Smooth muscle cell (in vitro differentiated cells): ENCODE results near the gene NCKAP1. TPM values are rescaled to one million over a fixed set of nuclear protein-coding genes. Genes with fewer than 3 reads are reported as not detected.

Experiments
- DNase-seq: peaks from one replicate; lab custom pipeline; 2025; ENCODE audit not compliant: unreplicated experiment; lab: John Stamatoyannopoulos, UW
- H2AFZ ChIP-seq: fragments of 200-600 bp; sonication (generic); 2 replicates; pipeline ENCODE4 v1.6.0; 2016; ENCODE audit warnings: antibody characterized with exemption, low read depth, mild to moderate bottlenecking
- H3F3A ChIP-seq: fragments of 200-600 bp; sonication (generic); 2 replicates; pipeline ENCODE4 v1.6.0; 2017; ENCODE audit warnings: antibody characterized with exemption, low read depth
- H3K27ac ChIP-seq: fragments of 200-600 bp; sonication (generic); 2 replicates; pipeline ENCODE4 v1.5.1; 2016; ENCODE audit warnings: low read depth, mild to moderate bottlenecking
- H3K27me3 ChIP-seq: fragments of 200-600 bp; sonication (generic); 2 replicates; pipeline ENCODE4 v1.6.1; 2016; ENCODE audit warnings: low read depth, mild to moderate bottlenecking
- H3K36me3 ChIP-seq: fragments of 200-600 bp; sonication (generic); 2 replicates; pipeline ENCODE4 v1.5.1; 2016; ENCODE audit warnings: low read depth
- H3K4me1 ChIP-seq: fragments of 200-600 bp; sonication (generic); 2 replicates; pipeline ENCODE4 v1.5.1; 2016; ENCODE audit warnings: low read depth
- H3K4me2 ChIP-seq: fragments of 200-600 bp; sonication (generic); 2 replicates; pipeline ENCODE4 v1.6.0; 2016; ENCODE audit warnings: mild to moderate bottlenecking
- H3K4me3 ChIP-seq: fragments of 200-600 bp; sonication (generic); 2 replicates; pipeline ENCODE4 v1.5.1; 2016; ENCODE audit warnings: mild to moderate bottlenecking
- H3K79me2 ChIP-seq: fragments of 200-600 bp; sonication (generic); 2 replicates; pipeline ENCODE4 v1.6.0; 2016; ENCODE audit warnings: low read depth, mild to moderate bottlenecking
- H3K9ac ChIP-seq: fragments of 200-600 bp; sonication (generic); 2 replicates; pipeline ENCODE4 v1.6.0; 2016; ENCODE audit warnings: low read depth
- H3K9me3 ChIP-seq: fragments of 200-600 bp; sonication (generic); replicated peaks from 2 replicates; pipeline ENCODE4 v1.5.1; 2016; ENCODE audit warnings: low read depth
- H4K20me1 ChIP-seq: fragments of 200-600 bp; sonication (generic); 2 replicates; pipeline ENCODE4 v1.6.0; 2016; ENCODE audit warnings: low read depth
- CTCF ChIP-seq: fragments of 200-600 bp; sonication (generic); IDR thresholded peaks from 2 replicates; pipeline ENCODE4 v1.5.1; 2017; ENCODE audit warnings: borderline replicate concordance, mild to moderate bottlenecking, antibody characterized with exemption; ENCODE audit not compliant: insufficient read depth, poor library complexity, severe bottlenecking
- WGBS: methylation state at CpG from one replicate; pipeline ENCODE4 v1.1.7; 2016; ENCODE audit warnings: low lambda C conversion rate; 5-methylcytosine and 5-hydroxymethylcytosine counted together
- polyA plus RNA-seq: library from polyadenylated mRNA; unstranded; fragments of >200 nt; fragmentation: Nextera tagmentation; extraction: Ambion mirVana; gene quantifications from 2 replicates; pipeline ENCODE4 v1.2.1, GENCODE V29; 2016
- total RNA-seq: library from RNA; depleted of rRNA; stranded (reverse); fragments of >200 nt; gene quantifications from 2 replicates; pipeline ENCODE4 v1.2.3, GENCODE V29; 2014

The NCKAP1 gene
- total and polyA plus RNA-seq, 2 experiments from 2014 or later: 54.2 to 209 TPM

GRCh38 chr2:183063083-183063482, 24.8 kb upstream of the NCKAP1 start:
- H3K27me3 ChIP-seq: no peaks in the 10 kb centered on the region
- H3K9me3 ChIP-seq: no peaks in the 10 kb centered on the region
- H2AFZ ChIP-seq: no peak overlapping the region
- no peaks in the 10 kb centered on the region for H3K36me3 ChIP-seq
- no peak overlapping the region for H3K9ac ChIP-seq
- no peaks in the 10 kb centered on the region for H3K4me1 ChIP-seq
- no peak overlapping the region for H3K27ac ChIP-seq
- no peak overlapping the region for H3K4me3 ChIP-seq
- TF ChIP-seq CTCF: no peak
- no peaks in the 10 kb centered on the region for H3K79me2 ChIP-seq
- no peaks in the 10 kb centered on the region for H4K20me1 ChIP-seq
- 37% methylated on average over 2 of the region's 2 CpGs for WGBS
- no peaks in the 10 kb centered on the region for H3F3A ChIP-seq
- no peak for DNase-seq
- H3K4me2 ChIP-seq: no peak overlapping the region

GRCh38 chr2:183060571-183061231, 22.4 kb upstream of the NCKAP1 start:
- 97% methylated on average over 14 of the region's 14 CpGs for WGBS

GRCh38 chr2:183059561-183059960, 21.3 kb upstream of the NCKAP1 start:
- Histone ChIP-seq H3K4me2 (peak overlapping the region; percentile 45), H3K36me3 (no peaks in the 10 kb centered on the region), H3K4me3 (no peak overlapping the region), H3K9me3 (no peaks in the 10 kb centered on the region), H3K9ac (no peak overlapping the region), H4K20me1 (no peaks in the 10 kb centered on the region), H3K79me2 (no peaks in the 10 kb centered on the region), H3K4me1 (no peaks in the 10 kb centered on the region), H2AFZ (no peak overlapping the region), H3K27me3 (no peaks in the 10 kb centered on the region), H3K27ac (peak overlapping the region; percentile 59), H3F3A (no peaks in the 10 kb centered on the region)
- 4% methylated on average over 1 of the region's 1 CpG for WGBS
- no peak for TF ChIP-seq CTCF
- DNase-seq: no peak

More at GRCh38 chr2:183060571-183061231, 22.4 kb upstream of the NCKAP1 start:
- H3K27me3 ChIP-seq: no peaks in the 10 kb centered on the region
- H3K9ac ChIP-seq: no peak overlapping the region
- no peaks in the 10 kb centered on the region for H4K20me1 ChIP-seq
- H3K4me2 ChIP-seq: no peak overlapping the region
- H3K4me1 ChIP-seq: no peaks in the 10 kb centered on the region
- no peaks in the 10 kb centered on the region for H3K79me2 ChIP-seq
- no peak for TF ChIP-seq CTCF
- H3K36me3 ChIP-seq: no peaks in the 10 kb centered on the region
- no peak overlapping the region for H3K4me3 ChIP-seq
- H3F3A ChIP-seq: no peaks in the 10 kb centered on the region
- DNase-seq: no peak
- H2AFZ ChIP-seq: no peak overlapping the region
- H3K27ac ChIP-seq: no peak overlapping the region
- no peaks in the 10 kb centered on the region for H3K9me3 ChIP-seq

- Histone ChIP-seq H3K4me1 (no peaks in the 10 kb centered on the region), H3K4me2 (no peak overlapping the region), H3F3A (no peaks in the 10 kb centered on the region), H3K27me3 (no peaks in the 10 kb centered on the region), H3K4me3 (no peak overlapping the region), H3K9ac (no peak overlapping the region), H4K20me1 (no peaks in the 10 kb centered on the region), H3K9me3 (no peaks in the 10 kb centered on the region), H3K36me3 (no peaks in the 10 kb centered on the region), H2AFZ (peak overlapping the region; percentile 64), H3K79me2 (no peaks in the 10 kb centered on the region), H3K27ac (no peak overlapping the region)
- no peak for DNase-seq
- WGBS: 94% methylated on average over 3 of the region's 3 CpGs
- TF ChIP-seq CTCF: no peak
Measured at GRCh38 chr2:183057333-183057985, 19.2 kb upstream of the NCKAP1 start.
